AG04450 (cell line): ENCODE results near the gene VPS13D. TPM values are rescaled to one million over a fixed set of nuclear protein-coding genes. Genes with fewer than 3 reads are reported as not detected.

Source experiments
- CTCF ChIA-PET: fragments of 300-600, 350-600 bp; formaldehyde crosslinking; extraction: SDS; loops from one replicate; lab custom pipeline; 2022; ENCODE audit warnings: antibody characterized with exemption, inconsistent platforms; lab: Charles Lee
- POLR2A ChIA-PET: fragments of 350-600 bp; formaldehyde crosslinking; extraction: SDS; loops from one replicate; lab custom pipeline; 2021; ENCODE audit warnings: antibody characterized with exemption, inconsistent platforms; lab: Yijun Ruan, JAX
- DNase-seq: peaks from one replicate; pipeline ENCODE4 v3.0.0-alpha.2; 2011; ENCODE audit warnings: low read depth, low spot score
- H3K27ac ChIP-seq: one replicate; pipeline ENCODE4 v1.5.1; 2012; ENCODE audit warnings: low read depth, low read length, control low read depth
- H3K27me3 ChIP-seq: one replicate; pipeline ENCODE4 v1.6.0; 2012; ENCODE audit warnings: low read length; ENCODE audit not compliant: control insufficient read depth, insufficient read depth
- H3K4me3 ChIP-seq: 2 replicates; pipeline ENCODE4 v1.5.1; 2011; ENCODE audit warnings: mild to moderate bottlenecking, low read depth, low read length, control low read depth
- H3K9me3 ChIP-seq: 2 replicates; pipeline ENCODE4 v1.5.1; 2012; ENCODE audit warnings: low read length; ENCODE audit not compliant: control insufficient read depth, insufficient read depth
- polyA plus RNA-seq: library from polyadenylated mRNA; depleted of rRNA; stranded (reverse); fragments of >200 nt; gene quantifications from 2 replicates; pipeline ENCODE4 v1.2.3, GENCODE V29; 2011
- TF ChIP-seq, protein P1 (sequence below): IDR thresholded peaks from 2 replicates; pipeline ENCODE4 v1.5.1; 2011; ENCODE audit warnings: low read depth, low read length, control low read depth, inconsistent platforms

VPS13D gene
- polyA plus RNA-seq, 1 experiment = 18.3 TPM

GRCh38 chr1:12511516-12512468, 282.0 kb downstream of the VPS13D start:
- DNase-seq = no peak
- no peaks in the 10 kb centered on the region; the same call in 1 of the 2 replicates for H3K9me3 ChIP-seq
- H3K27me3 ChIP-seq = no peaks in the 10 kb centered on the region
- TF ChIP-seq, protein P1, sequence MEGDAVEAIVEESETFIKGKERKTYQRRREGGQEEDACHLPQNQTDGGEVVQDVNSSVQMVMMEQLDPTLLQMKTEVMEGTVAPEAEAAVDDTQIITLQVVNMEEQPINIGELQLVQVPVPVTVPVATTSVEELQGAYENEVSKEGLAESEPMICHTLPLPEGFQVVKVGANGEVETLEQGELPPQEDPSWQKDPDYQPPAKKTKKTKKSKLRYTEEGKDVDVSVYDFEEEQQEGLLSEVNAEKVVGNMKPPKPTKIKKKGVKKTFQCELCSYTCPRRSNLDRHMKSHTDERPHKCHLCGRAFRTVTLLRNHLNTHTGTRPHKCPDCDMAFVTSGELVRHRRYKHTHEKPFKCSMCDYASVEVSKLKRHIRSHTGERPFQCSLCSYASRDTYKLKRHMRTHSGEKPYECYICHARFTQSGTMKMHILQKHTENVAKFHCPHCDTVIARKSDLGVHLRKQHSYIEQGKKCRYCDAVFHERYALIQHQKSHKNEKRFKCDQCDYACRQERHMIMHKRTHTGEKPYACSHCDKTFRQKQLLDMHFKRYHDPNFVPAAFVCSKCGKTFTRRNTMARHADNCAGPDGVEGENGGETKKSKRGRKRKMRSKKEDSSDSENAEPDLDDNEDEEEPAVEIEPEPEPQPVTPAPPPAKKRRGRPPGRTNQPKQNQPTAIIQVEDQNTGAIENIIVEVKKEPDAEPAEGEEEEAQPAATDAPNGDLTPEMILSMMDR = no peak
- peak overlapping the region; percentile 25 for H3K27ac ChIP-seq
- no peak overlapping the region for H3K4me3 ChIP-seq
- ChIA-PET CTCF (interaction anchor here (0.7 to 1.8 kb wide), 2 partner anchors 11 to 147 kb away, joined by 4 to 11 read pairs; no protein-coding TSS in a partner anchor), POLR2A (interaction anchor here (0.6 to 1.3 kb wide), 2 partner anchors 29 to 106 kb away, joined by 3 read pairs; partner anchors contain the start of gene DHRS3)

- Histone ChIP-seq H3K27me3 (no peaks in the 10 kb centered on the region), H3K4me3 (no peak overlapping the region), H3K9me3 (no peaks in the 10 kb centered on the region), H3K27ac (no peak overlapping the region)
- TF ChIP-seq, protein P1 = no peak
- no peak for DNase-seq
- ChIA-PET POLR2A (no interaction called here), CTCF (no interaction called here)
Observed at GRCh38 chr1:12513181-12513580, 283.4 kb downstream of the VPS13D start.

DNA sequence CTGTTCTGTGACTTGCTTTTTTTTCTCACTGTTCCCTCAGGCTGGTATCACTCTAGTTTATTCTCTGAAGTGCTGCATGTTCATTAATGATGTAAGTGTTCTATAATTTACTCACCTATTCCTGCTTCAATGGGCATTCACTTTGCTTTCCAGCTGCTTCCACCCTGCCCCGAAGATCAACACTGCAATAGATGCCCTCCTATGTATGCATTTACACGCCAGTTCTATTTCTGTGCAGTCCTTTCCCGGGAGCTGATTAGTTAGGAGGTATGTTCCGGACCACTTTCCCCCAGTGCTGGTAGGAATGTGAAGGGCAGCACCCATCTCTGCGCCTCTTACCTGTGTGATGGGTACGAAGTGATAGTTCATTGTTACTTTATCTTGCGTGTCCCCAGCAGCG, 284.8 kb downstream of the VPS13D start:
- no peak overlapping the region for H3K4me3 ChIP-seq
- TF ChIP-seq, protein P1 = no peak
- no peaks in the 10 kb centered on the region for H3K9me3 ChIP-seq
- H3K27me3 ChIP-seq = peaks cover 3% of the 10 kb centered on the region
- no peak overlapping the region for H3K27ac ChIP-seq
- ChIA-PET POLR2A (no interaction called here), CTCF (no interaction called here)
- DNase-seq = no peak

DNA sequence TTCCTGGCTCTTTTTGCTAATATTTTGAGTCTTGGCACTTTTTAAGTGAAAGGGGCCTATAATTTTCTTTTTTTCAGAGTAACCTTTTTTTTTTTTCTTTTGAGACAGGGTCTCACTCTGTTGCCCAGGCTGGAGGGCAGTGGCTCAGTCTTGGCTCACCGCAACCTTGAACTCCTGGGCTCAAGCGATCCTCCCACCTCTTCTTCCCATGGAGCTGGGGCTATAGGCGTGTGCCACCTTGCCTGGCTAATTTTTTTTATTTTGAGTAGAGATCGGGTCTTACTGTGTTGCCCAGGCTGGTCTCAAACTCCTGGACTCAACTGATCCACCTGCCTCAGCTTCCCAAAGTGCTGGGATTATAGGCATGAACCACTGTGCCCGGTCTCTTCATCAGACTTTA, 285.4 kb downstream of the VPS13D start:
- CTCF ChIA-PET = no interaction called here
- peaks cover 3% of the 10 kb centered on the region for H3K27me3 ChIP-seq

More for the DNA sequence above, 285.4 kb downstream of the VPS13D start:
- POLR2A ChIA-PET = no interaction called here
- Histone ChIP-seq H3K27ac (no peak overlapping the region), H3K9me3 (no peaks in the 10 kb centered on the region), H3K4me3 (no peak overlapping the region)
- TF ChIP-seq, protein P1 = no peak
- no peak for DNase-seq
